Activated naive CD8-positive, alpha-beta T cell treated with anti-CD3 and anti-CD28 coated beads, Interleukin-2, amount 50 U/mL, for 16 hours (primary cell): ENCODE measurements around the gene HOMER3.
"Not testable (repeated sequence)": the region's sequence is repeated elsewhere in the genome, so short reads cannot be mapped to it uniquely, and the experiment has no call there.

ENCODE experiments used
- DNase-seq: peaks from one replicate; pipeline ENCODE4 v3.0.0-alpha.2; 2020; ENCODE audit warnings: low read depth, low spot score

HOMER3 gene

GRCh38 chr19:18954094-18954493, 13.1 kb upstream of the HOMER3 start:
- DNase-seq: no peak

GRCh38 chr19:18952364-18953003, 11.5 kb upstream of the HOMER3 start:
- not testable (repeated sequence) for DNase-seq

- no peak for DNase-seq
These were observed 10.8 kb upstream of the HOMER3 start for GRCh38 chr19:18951721-18952281.

GRCh38 chr19:18949858-18950257, 8.8 kb upstream of the HOMER3 start:
- no peak for DNase-seq

GRCh38 chr19:18948976-18949356, 7.9 kb upstream of the HOMER3 start:
- DNase-seq: no peak

- DNase-seq: no peak
These were observed 7.3 kb upstream of the HOMER3 start for GRCh38 chr19:18948075-18948975.

GRCh38 chr19:18946918-18947317, 5.9 kb upstream of the HOMER3 start:
- DNase-seq: no peak

- DNase-seq: no peak
These were observed 5.3 kb upstream of the HOMER3 start for GRCh38 chr19:18946335-18946734.

GRCh38 chr19:18945297-18945696, 4.3 kb upstream of the HOMER3 start:
- no peak for DNase-seq

- DNase-seq: no peak
These were observed 2.4 kb upstream of the HOMER3 start for GRCh38 chr19:18943465-18943864.

- DNase-seq: no peak
These were observed 1.7 kb upstream of the HOMER3 start for GRCh38 chr19:18942692-18943091.

- DNase-seq: no peak
These were observed 774 bp upstream of the HOMER3 start for GRCh38 chr19:18941628-18942354.

GRCh38 chr19:18939922-18940768, 872 bp downstream of the HOMER3 start:
- DNase-seq: no peak

- no peak for DNase-seq
These were observed 1.9 kb downstream of the HOMER3 start for GRCh38 chr19:18939163-18939562.

- DNase-seq: no peak
These were observed 7.7 kb downstream of the HOMER3 start for GRCh38 chr19:18933297-18933696.

- DNase-seq: peak; percentile 63
These were observed 8.7 kb downstream of the HOMER3 start for GRCh38 chr19:18932216-18932841.

GRCh38 chr19:18931316-18932162, 9.5 kb downstream of the HOMER3 start:
- DNase-seq: no peak

- DNase-seq: no peak
These were observed 11.7 kb downstream of the HOMER3 start for GRCh38 chr19:18929311-18929710.

GRCh38 chr19:18928018-18928805, 12.8 kb downstream of the HOMER3 start:
- no peak for DNase-seq
